Activated gamma-delta T cell treated with anti-CD3 and anti-CD28 coated beads, Interleukin-2, amount 50 U/mL, for 16 hours (primary cell): ENCODE results near the gene DSCAM.
"Not testable (repeated sequence)": the region's sequence is repeated elsewhere in the genome, so short reads cannot be mapped to it uniquely, and the experiment has no call there.

Experiments used
- DNase-seq: peaks from one replicate; pipeline ENCODE4 v3.0.0-alpha.2; 2020; ENCODE audit warnings: low read depth

Gene DSCAM

GRCh38 chr21:40242586-40243265 lies 604.2 kb downstream of the DSCAM start:
- DNase-seq: no peak

- no peak for DNase-seq
Measured at GRCh38 chr21:40235528-40235927, 611.4 kb downstream of the DSCAM start.

GRCh38 chr21:40231979-40232378 lies 615.0 kb downstream of the DSCAM start:
- no peak for DNase-seq

- no peak for DNase-seq
Measured at GRCh38 chr21:40227096-40227495, 619.9 kb downstream of the DSCAM start.

- DNase-seq: no peak
Measured at GRCh38 chr21:40215941-40216340, 631.0 kb downstream of the DSCAM start.

- DNase-seq: no peak
Measured at GRCh38 chr21:40210251-40210650, 636.7 kb downstream of the DSCAM start.

GRCh38 chr21:40208948-40209345 lies 638.0 kb downstream of the DSCAM start:
- DNase-seq: no peak

GRCh38 chr21:40208206-40208947 lies 638.6 kb downstream of the DSCAM start:
- DNase-seq: no peak

- no peak for DNase-seq
Measured at GRCh38 chr21:40200946-40201345, 646.0 kb downstream of the DSCAM start.

- no peak for DNase-seq
Measured at GRCh38 chr21:40200126-40200525, 646.8 kb downstream of the DSCAM start.

GRCh38 chr21:40194185-40194980 lies 652.6 kb downstream of the DSCAM start:
- DNase-seq: no peak

- DNase-seq: no peak
Measured at GRCh38 chr21:40191616-40192015, 655.3 kb downstream of the DSCAM start.

- no peak for DNase-seq
Measured at GRCh38 chr21:40191196-40191595, 655.8 kb downstream of the DSCAM start.

GRCh38 chr21:40187946-40188654 lies 658.9 kb downstream of the DSCAM start:
- DNase-seq: no peak

GRCh38 chr21:40187244-40187643 lies 659.7 kb downstream of the DSCAM start:
- no peak for DNase-seq

- DNase-seq: no peak
Measured at GRCh38 chr21:40186045-40186444, 660.9 kb downstream of the DSCAM start.

- DNase-seq: no peak
Measured at GRCh38 chr21:40185208-40185607, 661.8 kb downstream of the DSCAM start.

GRCh38 chr21:40182491-40182890 lies 664.5 kb downstream of the DSCAM start:
- not testable (repeated sequence) for DNase-seq

- no peak for DNase-seq
Measured at GRCh38 chr21:40179166-40179565, 667.8 kb downstream of the DSCAM start.

- no peak for DNase-seq
Measured at GRCh38 chr21:40178726-40179125, 668.2 kb downstream of the DSCAM start.

GRCh38 chr21:40177979-40178378 lies 669.0 kb downstream of the DSCAM start:
- DNase-seq: no peak

- no peak for DNase-seq
Measured at GRCh38 chr21:40176724-40177123, 670.2 kb downstream of the DSCAM start.
